Measurements from ENCODE around the gene ADAM22. TPM values are rescaled to one million over a fixed set of nuclear protein-coding genes. Genes with fewer than 3 reads are reported as not detected.

Gene ADAM22
- total RNA-seq, 1 donor from 2014 or later, result under 0.01 TPM

- TF ChIP-seq CTCF (IDR thresholded peaks at IDR 0.05; ENCODE audit: insufficient read depth, low read length, severe bottlenecking), result no peak
- DNase-seq (ENCODE audit: low read depth) (no peak), FAIRE-seq (no peak)
- Histone ChIP-seq H3K36me3 (ENCODE audit: control insufficient read depth, insufficient read depth, low read length) (peaks cover 4% of the 10 kb centered on the region), H3K4me3 (ENCODE audit: low read depth, low read length) (no peak overlapping the region), H3K27me3 (ENCODE audit: control insufficient read depth, insufficient read depth, low read length) (no peaks in the 10 kb centered on the region)
Observed at GRCh38 chr7:88203401-88203800, 269.4 kb downstream of the ADAM22 start.

GRCh38 chr7:88204525-88205110 lies 270.6 kb downstream of the ADAM22 start:
- Histone ChIP-seq H3K36me3 (ENCODE audit: control insufficient read depth, insufficient read depth, low read length) (peaks cover 10% of the 10 kb centered on the region), H3K27me3 (ENCODE audit: control insufficient read depth, insufficient read depth, low read length) (no peaks in the 10 kb centered on the region), H3K4me3 (ENCODE audit: low read depth, low read length) (no peak overlapping the region)
- DNase-seq (ENCODE audit: low read depth) (no peak), FAIRE-seq (no peak)
- no peak for TF ChIP-seq CTCF (IDR thresholded peaks at IDR 0.05; ENCODE audit: insufficient read depth, low read length, severe bottlenecking)

GRCh38 chr7:88205179-88205578 lies 271.1 kb downstream of the ADAM22 start:
- H3K4me3 ChIP-seq (ENCODE audit: low read depth, low read length), result no peak overlapping the region
- no peaks in the 10 kb centered on the region for H3K27me3 ChIP-seq (ENCODE audit: control insufficient read depth, insufficient read depth, low read length)
- FAIRE-seq (no peak), DNase-seq (ENCODE audit: low read depth) (no peak)
- H3K36me3 ChIP-seq (ENCODE audit: control insufficient read depth, insufficient read depth, low read length), result peaks cover 10% of the 10 kb centered on the region
- TF ChIP-seq CTCF (IDR thresholded peaks at IDR 0.05; ENCODE audit: insufficient read depth, low read length, severe bottlenecking), result no peak

- Histone ChIP-seq H3K36me3 (ENCODE audit: control insufficient read depth, insufficient read depth, low read length) (peaks cover 10% of the 10 kb centered on the region), H3K4me3 (ENCODE audit: low read depth, low read length) (no peak overlapping the region), H3K27me3 (ENCODE audit: control insufficient read depth, insufficient read depth, low read length) (no peaks in the 10 kb centered on the region)
- TF ChIP-seq CTCF (IDR thresholded peaks at IDR 0.05; ENCODE audit: insufficient read depth, low read length, severe bottlenecking), result no peak
- DNase-seq (ENCODE audit: low read depth) (no peak), FAIRE-seq (no peak)
Observed at GRCh38 chr7:88206254-88206653, 272.2 kb downstream of the ADAM22 start.

- DNase-seq (ENCODE audit: low read depth) (no peak), FAIRE-seq (no peak)
- no peaks in the 10 kb centered on the region for H3K27me3 ChIP-seq (ENCODE audit: control insufficient read depth, insufficient read depth, low read length)
- no peak overlapping the region for H3K4me3 ChIP-seq (ENCODE audit: low read depth, low read length)
- peaks cover 12% of the 10 kb centered on the region for H3K36me3 ChIP-seq (ENCODE audit: control insufficient read depth, insufficient read depth, low read length)
- no peak for TF ChIP-seq CTCF (IDR thresholded peaks at IDR 0.05; ENCODE audit: insufficient read depth, low read length, severe bottlenecking)
Observed at GRCh38 chr7:88208521-88208920, 274.5 kb downstream of the ADAM22 start.

- H3K27me3 ChIP-seq (ENCODE audit: control insufficient read depth, insufficient read depth, low read length), result no peaks in the 10 kb centered on the region
- FAIRE-seq (no peak), DNase-seq (ENCODE audit: low read depth) (no peak)
- peaks cover 19% of the 10 kb centered on the region for H3K36me3 ChIP-seq (ENCODE audit: control insufficient read depth, insufficient read depth, low read length)
- no peak overlapping the region for H3K4me3 ChIP-seq (ENCODE audit: low read depth, low read length)
- TF ChIP-seq CTCF (IDR thresholded peaks at IDR 0.05; ENCODE audit: insufficient read depth, low read length, severe bottlenecking), result no peak
Observed at GRCh38 chr7:88212918-88213317, 278.9 kb downstream of the ADAM22 start.

Measured in bronchial epithelial cell (primary cell).